Measurements from ENCODE around the gene SLC25A30.
"Not testable (repeated sequence)": the region's sequence is repeated elsewhere in the genome, so short reads cannot be mapped to it uniquely, and the experiment has no call there.

Gene SLC25A30

GRCh38 chr13:45392811-45393210 is 25.4 kb downstream of the SLC25A30 start:
- no peak for DNase-seq (ENCODE audit: low read depth in 2 of 2, low spot score in 1 of 2)

GRCh38 chr13:45391926-45392325 is 26.2 kb downstream of the SLC25A30 start:
- no peak for DNase-seq (ENCODE audit: low read depth in 2 of 2, low spot score in 1 of 2)

GRCh38 chr13:45391128-45391527 is 27.0 kb downstream of the SLC25A30 start:
- not testable (repeated sequence) for DNase-seq (ENCODE audit: low read depth in 2 of 2, low spot score in 1 of 2)

- not testable (repeated sequence) for DNase-seq (ENCODE audit: low read depth in 2 of 2, low spot score in 1 of 2)
These were observed 27.8 kb downstream of the SLC25A30 start for GRCh38 chr13:45390348-45390747.

- DNase-seq (ENCODE audit: low read depth in 2 of 2, low spot score in 1 of 2) = no peak
These were observed 29.5 kb downstream of the SLC25A30 start for GRCh38 chr13:45388664-45389063.

- not testable (repeated sequence) for DNase-seq (ENCODE audit: low read depth in 2 of 2, low spot score in 1 of 2)
These were observed 31.1 kb downstream of the SLC25A30 start for GRCh38 chr13:45386892-45387575.

- DNase-seq (ENCODE audit: low read depth in 2 of 2, low spot score in 1 of 2) = no peak
These were observed 32.1 kb downstream of the SLC25A30 start for GRCh38 chr13:45385907-45386553.

- no peak for DNase-seq (ENCODE audit: low read depth in 2 of 2, low spot score in 1 of 2)
These were observed 32.9 kb downstream of the SLC25A30 start for GRCh38 chr13:45385320-45385719.

- no peak for DNase-seq (ENCODE audit: low read depth in 2 of 2, low spot score in 1 of 2)
These were observed 33.5 kb downstream of the SLC25A30 start for GRCh38 chr13:45384474-45385174.

- DNase-seq (ENCODE audit: low read depth in 2 of 2, low spot score in 1 of 2) = not testable (repeated sequence)
These were observed 35.4 kb downstream of the SLC25A30 start for GRCh38 chr13:45382739-45383138.

- DNase-seq (ENCODE audit: low read depth in 2 of 2, low spot score in 1 of 2) = no peak
These were observed 37.0 kb downstream of the SLC25A30 start for GRCh38 chr13:45381196-45381595.

- not testable (repeated sequence) for DNase-seq (ENCODE audit: low read depth in 2 of 2, low spot score in 1 of 2)
These were observed 37.5 kb downstream of the SLC25A30 start for GRCh38 chr13:45380708-45381107.

GRCh38 chr13:45379516-45379915 is 38.7 kb downstream of the SLC25A30 start:
- DNase-seq (ENCODE audit: low read depth in 2 of 2, low spot score in 1 of 2) = not testable (repeated sequence)

GRCh38 chr13:45378786-45379185 is 39.4 kb downstream of the SLC25A30 start:
- DNase-seq (ENCODE audit: low read depth in 2 of 2, low spot score in 1 of 2) = not testable (repeated sequence)

- not testable (repeated sequence) for DNase-seq (ENCODE audit: low read depth in 2 of 2, low spot score in 1 of 2)
These were observed 40.9 kb downstream of the SLC25A30 start for GRCh38 chr13:45377314-45377713.

GRCh38 chr13:45376651-45377050 is 41.5 kb downstream of the SLC25A30 start:
- DNase-seq (ENCODE audit: low read depth in 2 of 2, low spot score in 1 of 2) = not testable (repeated sequence)

- no peak for DNase-seq (ENCODE audit: low read depth in 2 of 2, low spot score in 1 of 2)
These were observed 43.3 kb downstream of the SLC25A30 start for GRCh38 chr13:45374917-45375316.

- no peak for DNase-seq (ENCODE audit: low read depth in 2 of 2, low spot score in 1 of 2)
These were observed 45.0 kb downstream of the SLC25A30 start for GRCh38 chr13:45373162-45373547.

GRCh38 chr13:45372189-45373161 is 45.7 kb downstream of the SLC25A30 start:
- no peak for DNase-seq (ENCODE audit: low read depth in 2 of 2, low spot score in 1 of 2)

GRCh38 chr13:45370922-45371406 is 47.2 kb downstream of the SLC25A30 start:
- peak; percentile 19 to 32 for DNase-seq (ENCODE audit: low read depth in 2 of 2, low spot score in 1 of 2)

- no peak for DNase-seq (ENCODE audit: low read depth in 2 of 2, low spot score in 1 of 2)
These were observed 49.1 kb downstream of the SLC25A30 start for GRCh38 chr13:45369116-45369515.
